H1 (cell line): ENCODE results near the gene SPATA16. TPM values are rescaled to one million over a fixed set of nuclear protein-coding genes. Genes with fewer than 3 reads are reported as not detected.

Source experiments
- SAP30 ChIP-seq: fragments of 300-600 bp; sonication (generic); IDR thresholded peaks from 2 replicates; pipeline ENCODE4 v1.7.1; 2012; ENCODE audit warnings: low read length, moderate library complexity, mild to moderate bottlenecking, inconsistent platforms; ENCODE audit not compliant: insufficient read depth, insufficient replicate concordance
- SIN3A ChIP-seq, 2 experiments: IDR thresholded peaks in 1 of 2; conservative IDR thresholded peaks in 1 of 2; 2 replicates each; pipeline ENCODE4 v1.6.1; 2011 to 2012; ENCODE audit warnings: low read length in 2 of 2, improper control_type of control experiment in 1 of 2, low read depth in 1 of 2, mild to moderate bottlenecking in 1 of 2
- polyA plus RNA-seq, 7 experiments: library from polyadenylated mRNA; depleted of rRNA in 3 of 7; stranded (reverse) in 5 of 7; unstranded in 2 of 7; fragments of >200 nt in 5 of 7; fragments of 200-250 nt in 2 of 7; gene quantifications; 1 replicate in 5 of 7; 2 replicates in 1 of 7; 4 replicates in 1 of 7; pipeline versions ENCODE4 v1.2.1 to v1.2.3, GENCODE V29; 2011 to 2013; ENCODE audit warnings: missing spikeins in 2 of 7, mixed read lengths in 2 of 7
- total RNA-seq: library from RNA; stranded (reverse); fragmentation: NEBNext Ultra II Directional; extraction: Animal tissue kit (Norgen Biotek cat#: 25700); gene quantifications from 2 replicates; pipeline ENCODE4 v1.2.1, GENCODE V29; 2021

SPATA16 gene
- total and polyA plus RNA-seq, 2 of the 8 experiments (the other 6 are each of a cell fraction or from before 2014, with no cell fraction given) = 0.05 to 2.7 TPM

DNA sequence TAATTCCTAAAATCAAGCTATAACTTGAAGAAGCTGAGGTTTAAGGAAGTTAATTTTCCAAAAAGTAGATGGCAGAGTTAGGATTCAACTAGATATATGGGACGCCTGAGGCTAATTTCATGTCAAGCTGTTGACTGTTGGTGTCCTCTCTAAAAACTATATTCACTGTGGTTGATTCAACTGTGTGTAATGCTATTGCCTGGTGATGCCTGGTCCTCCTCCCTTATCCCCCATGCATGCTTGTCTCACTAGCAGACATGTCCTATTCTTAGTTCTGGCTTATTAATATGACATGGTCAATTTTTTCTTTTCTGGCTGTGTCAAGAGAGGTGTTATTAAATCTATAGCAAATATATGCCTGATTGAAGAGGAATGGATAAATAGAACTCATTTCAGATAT is 156.1 kb downstream of the SPATA16 start (continued):
- TF ChIP-seq SIN3A (conservative IDR thresholded peaks at IDR 0.05 in 1 of 2, IDR thresholded peaks at IDR 0.05 in 1 of 2; ENCODE audit: low read depth in 1 of 2, low read length in 2 of 2) = no peak
- no peak for TF ChIP-seq SAP30
